SK-N-SH treated with all-trans-retinoic acid at 6 μM for 48 hours (cell line): ENCODE measurements around the gene NRN1L.
A peak's percentile ranks its signal among the peaks of the same experiment; 100 is the strongest.
"Not testable (repeated sequence)": the region's sequence is repeated elsewhere in the genome, so short reads cannot be mapped to it uniquely, and the experiment has no call there.

ENCODE experiments used
- ATAC-seq: fragments of 200-7000 bp; cut with Tn5 transposase; 3 replicates; pipeline ENCODE4 v1.9.1; 2020; ENCODE audit warnings: mild to moderate bottlenecking, moderate library complexity
- ARNTL ChIP-seq: fragments of 450-650 bp; formaldehyde crosslinking; IDR thresholded peaks from 2 replicates; pipeline ENCODE4 v1.5.0; 2020; ENCODE audit warnings: low read depth, mild to moderate bottlenecking, moderate library complexity, borderline replicate concordance
- BACH2 ChIP-seq: fragments of 250-450 bp; sonication (Bioruptor Pico); IDR thresholded peaks from 2 replicates; pipeline ENCODE4 v1.9.0; 2021; ENCODE audit warnings: mild to moderate bottlenecking, borderline replicate concordance
- CSDC2 ChIP-seq: fragments of 250-450 bp; sonication (Bioruptor Pico); IDR thresholded peaks from 2 replicates; pipeline ENCODE4 v1.5.0; 2020; ENCODE audit warnings: mild to moderate bottlenecking, moderate library complexity
- ESRRG ChIP-seq: fragments of 250-450 bp; sonication (Bioruptor Pico); IDR thresholded peaks from 2 replicates; pipeline ENCODE4 v1.6.1; 2021; ENCODE audit warnings: mild to moderate bottlenecking
- GLIS3 ChIP-seq: fragments of 250-450 bp; sonication (Bioruptor Pico); IDR thresholded peaks from 2 replicates; pipeline ENCODE4 v1.5.0; 2020; ENCODE audit warnings: mild to moderate bottlenecking, moderate library complexity
- ISL1 ChIP-seq: fragments of 250-450 bp; sonication (Bioruptor Pico); IDR thresholded peaks from 2 replicates; pipeline ENCODE4 v2.1.2; 2022; ENCODE audit warnings: mild to moderate bottlenecking, moderate library complexity
- OSR1 ChIP-seq: fragments of 250-450 bp; sonication (Bioruptor Pico); IDR thresholded peaks from 2 replicates; pipeline ENCODE4 v1.8.0; 2022; ENCODE audit warnings: moderate library complexity, mild to moderate bottlenecking, inconsistent platforms
- PPARA ChIP-seq: fragments of 250-450 bp; sonication (Bioruptor Pico); IDR thresholded peaks from 2 replicates; pipeline ENCODE4 v1.5.0; 2020; ENCODE audit warnings: mild to moderate bottlenecking, borderline replicate concordance
- RARB ChIP-seq: fragments of 250-450 bp; sonication (Bioruptor Pico); IDR thresholded peaks from 2 replicates; pipeline ENCODE4 v1.8.0; 2021; ENCODE audit warnings: mild to moderate bottlenecking, moderate library complexity
- SNAI2 ChIP-seq: fragments of 250-450 bp; sonication (Bioruptor Pico); IDR thresholded peaks from 2 replicates; pipeline ENCODE4 v1.5.0; 2020; ENCODE audit warnings: mild to moderate bottlenecking, moderate library complexity
- TCF4 ChIP-seq: fragments of 250-450 bp; sonication (Bioruptor Pico); IDR thresholded peaks from 2 replicates; pipeline ENCODE4 v1.8.0; 2021; ENCODE audit warnings: mild to moderate bottlenecking, moderate library complexity, borderline replicate concordance
- TOX ChIP-seq: fragments of 250-450 bp; sonication (Bioruptor Pico); IDR thresholded peaks from 2 replicates; pipeline ENCODE4 v1.8.0; 2021; ENCODE audit warnings: mild to moderate bottlenecking, moderate library complexity, borderline replicate concordance
- ZC3H10 ChIP-seq: fragments of 250-450 bp; sonication (Bioruptor Pico); IDR thresholded peaks from 2 replicates; pipeline ENCODE4 v1.5.1; 2021; ENCODE audit warnings: mild to moderate bottlenecking, moderate library complexity
- ZNF70 ChIP-seq: fragments of 450-650 bp; formaldehyde crosslinking; IDR thresholded peaks from 2 replicates; pipeline ENCODE4 v1.5.0; 2020; ENCODE audit warnings: mild to moderate bottlenecking, moderate library complexity
- TF ChIP-seq, protein P1 (sequence below): fragments of 250-450 bp; sonication (Bioruptor Pico); IDR thresholded peaks from 2 replicates; pipeline ENCODE4 v1.5.1; 2021; ENCODE audit warnings: mild to moderate bottlenecking, moderate library complexity
- TF ChIP-seq, protein P2 (sequence below): fragments of 250-450 bp; sonication (Bioruptor Pico); IDR thresholded peaks from 2 replicates; pipeline ENCODE4 v1.8.0; 2020; ENCODE audit warnings: mild to moderate bottlenecking, moderate library complexity, borderline replicate concordance
- TF ChIP-seq, protein P3 (sequence below): fragments of 250-450 bp; sonication (Bioruptor Pico); IDR thresholded peaks from 2 replicates; pipeline ENCODE4 v1.8.0; 2021; ENCODE audit warnings: low read depth, mild to moderate bottlenecking, moderate library complexity, borderline replicate concordance
- TF ChIP-seq, protein P4 (sequence below): fragments of 250-450 bp; sonication (Bioruptor Pico); IDR thresholded peaks from 2 replicates; pipeline ENCODE4 v1.5.0; 2020; ENCODE audit warnings: mild to moderate bottlenecking, moderate library complexity
- TF ChIP-seq, protein P5 (sequence below): fragments of 250-450 bp; sonication (Bioruptor Pico); IDR thresholded peaks from 2 replicates; pipeline ENCODE4 v1.5.1; 2020; ENCODE audit warnings: low read depth, mild to moderate bottlenecking, moderate library complexity

Gene NRN1L

DNA sequence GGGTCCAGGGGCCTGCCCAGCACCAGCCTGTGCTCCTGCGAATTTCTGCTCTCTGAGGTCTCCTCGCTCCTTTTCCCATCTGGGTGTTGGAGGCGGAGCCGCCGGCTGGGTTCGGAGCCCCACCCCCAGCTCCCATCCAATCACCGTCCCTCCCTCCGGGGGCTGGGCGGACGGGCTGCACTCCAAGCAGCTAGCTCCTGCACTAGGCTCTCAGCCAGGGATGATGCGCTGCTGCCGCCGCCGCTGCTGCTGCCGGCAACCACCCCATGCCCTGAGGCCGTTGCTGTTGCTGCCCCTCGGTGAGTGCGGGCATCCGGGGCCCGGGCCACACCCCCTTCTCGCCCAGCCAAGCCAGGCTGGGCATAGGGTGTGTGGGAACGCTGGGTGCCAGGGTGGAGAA lies at the start of gene NRN1L:
Gene NRN1L (plus strand): TSS at position 202 of the 400 bp plus-strand sequence. CDS start 19 bp downstream, at position 221.
- peak; percentile 93 for ATAC-seq
- TF ChIP-seq BACH2 (CRISPR knock-in tag) (no peak), ZNF70 (CRISPR knock-in tag) (no peak), OSR1 (CRISPR knock-in tag) (no peak), SNAI2 (CRISPR knock-in tag) (no peak), ARNTL (CRISPR knock-in tag) (no peak), ISL1 (CRISPR knock-in tag) (no peak), PPARA (no peak), TOX (CRISPR knock-in tag) (no peak)
- TF ChIP-seq, protein P1, sequence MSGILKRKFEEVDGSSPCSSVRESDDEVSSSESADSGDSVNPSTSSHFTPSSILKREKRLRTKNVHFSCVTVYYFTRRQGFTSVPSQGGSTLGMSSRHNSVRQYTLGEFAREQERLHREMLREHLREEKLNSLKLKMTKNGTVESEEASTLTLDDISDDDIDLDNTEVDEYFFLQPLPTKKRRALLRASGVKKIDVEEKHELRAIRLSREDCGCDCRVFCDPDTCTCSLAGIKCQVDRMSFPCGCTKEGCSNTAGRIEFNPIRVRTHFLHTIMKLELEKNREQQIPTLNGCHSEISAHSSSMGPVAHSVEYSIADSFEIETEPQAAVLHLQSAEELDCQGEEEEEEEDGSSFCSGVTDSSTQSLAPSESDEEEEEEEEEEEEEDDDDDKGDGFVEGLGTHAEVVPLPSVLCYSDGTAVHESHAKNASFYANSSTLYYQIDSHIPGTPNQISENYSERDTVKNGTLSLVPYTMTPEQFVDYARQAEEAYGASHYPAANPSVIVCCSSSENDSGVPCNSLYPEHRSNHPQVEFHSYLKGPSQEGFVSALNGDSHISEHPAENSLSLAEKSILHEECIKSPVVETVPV (CRISPR knock-in tag): no peak
- TF ChIP-seq, protein P2, sequence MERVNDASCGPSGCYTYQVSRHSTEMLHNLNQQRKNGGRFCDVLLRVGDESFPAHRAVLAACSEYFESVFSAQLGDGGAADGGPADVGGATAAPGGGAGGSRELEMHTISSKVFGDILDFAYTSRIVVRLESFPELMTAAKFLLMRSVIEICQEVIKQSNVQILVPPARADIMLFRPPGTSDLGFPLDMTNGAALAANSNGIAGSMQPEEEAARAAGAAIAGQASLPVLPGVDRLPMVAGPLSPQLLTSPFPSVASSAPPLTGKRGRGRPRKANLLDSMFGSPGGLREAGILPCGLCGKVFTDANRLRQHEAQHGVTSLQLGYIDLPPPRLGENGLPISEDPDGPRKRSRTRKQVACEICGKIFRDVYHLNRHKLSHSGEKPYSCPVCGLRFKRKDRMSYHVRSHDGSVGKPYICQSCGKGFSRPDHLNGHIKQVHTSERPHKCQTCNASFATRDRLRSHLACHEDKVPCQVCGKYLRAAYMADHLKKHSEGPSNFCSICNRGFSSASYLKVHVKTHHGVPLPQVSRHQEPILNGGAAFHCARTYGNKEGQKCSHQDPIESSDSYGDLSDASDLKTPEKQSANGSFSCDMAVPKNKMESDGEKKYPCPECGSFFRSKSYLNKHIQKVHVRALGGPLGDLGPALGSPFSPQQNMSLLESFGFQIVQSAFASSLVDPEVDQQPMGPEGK (CRISPR knock-in tag): no peak

DNA sequence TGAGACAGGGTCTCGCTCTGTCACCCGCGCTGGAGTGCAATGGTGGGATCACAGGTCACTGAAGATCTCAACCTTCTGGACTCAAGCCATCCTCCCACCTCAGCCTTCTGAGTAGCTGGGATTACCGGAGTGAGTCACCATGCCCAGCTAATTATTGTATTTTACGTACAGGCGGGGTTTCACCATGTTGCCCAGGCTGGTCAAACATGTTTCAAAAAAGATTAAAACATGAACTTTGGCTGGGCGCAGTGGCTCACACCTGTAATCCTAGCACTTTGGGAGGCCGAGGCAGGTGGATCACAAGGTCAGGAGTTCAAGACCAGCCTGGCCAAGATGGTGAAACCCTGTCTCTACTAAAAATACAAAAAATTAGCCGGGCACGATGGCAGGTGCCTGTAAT lies 47.5 kb upstream of the NRN1L start:
- ATAC-seq: not testable (repeated sequence)

DNA sequence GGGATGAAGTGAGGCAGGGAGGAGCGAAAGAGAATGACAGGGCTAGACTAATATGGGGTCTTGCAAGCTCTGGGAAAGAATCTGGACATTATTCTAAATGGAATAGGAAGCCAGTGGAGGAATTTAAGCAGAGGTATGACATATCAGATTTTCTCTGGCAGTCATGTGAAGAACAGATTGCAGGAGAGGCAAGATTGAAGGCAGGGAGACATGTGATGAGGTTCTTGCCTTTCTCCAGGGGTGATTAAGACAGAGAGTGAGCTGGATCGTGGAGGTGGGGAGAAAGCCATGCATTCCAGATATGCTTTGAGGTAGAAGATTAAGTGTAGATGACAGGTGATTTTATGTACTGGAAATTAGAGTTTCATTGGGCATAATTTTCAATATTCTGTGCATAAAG lies 46.9 kb upstream of the NRN1L start:
- ATAC-seq: no peak
- TF ChIP-seq, protein P3, sequence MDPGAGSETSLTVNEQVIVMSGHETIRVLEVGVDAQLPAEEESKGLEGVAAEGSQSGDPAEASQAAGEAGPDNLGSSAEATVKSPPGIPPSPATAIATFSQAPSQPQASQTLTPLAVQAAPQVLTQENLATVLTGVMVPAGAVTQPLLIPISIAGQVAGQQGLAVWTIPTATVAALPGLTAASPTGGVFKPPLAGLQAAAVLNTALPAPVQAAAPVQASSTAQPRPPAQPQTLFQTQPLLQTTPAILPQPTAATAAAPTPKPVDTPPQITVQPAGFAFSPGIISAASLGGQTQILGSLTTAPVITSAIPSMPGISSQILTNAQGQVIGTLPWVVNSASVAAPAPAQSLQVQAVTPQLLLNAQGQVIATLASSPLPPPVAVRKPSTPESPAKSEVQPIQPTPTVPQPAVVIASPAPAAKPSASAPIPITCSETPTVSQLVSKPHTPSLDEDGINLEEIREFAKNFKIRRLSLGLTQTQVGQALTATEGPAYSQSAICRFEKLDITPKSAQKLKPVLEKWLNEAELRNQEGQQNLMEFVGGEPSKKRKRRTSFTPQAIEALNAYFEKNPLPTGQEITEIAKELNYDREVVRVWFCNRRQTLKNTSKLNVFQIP: no peak
- TF ChIP-seq, protein P4, sequence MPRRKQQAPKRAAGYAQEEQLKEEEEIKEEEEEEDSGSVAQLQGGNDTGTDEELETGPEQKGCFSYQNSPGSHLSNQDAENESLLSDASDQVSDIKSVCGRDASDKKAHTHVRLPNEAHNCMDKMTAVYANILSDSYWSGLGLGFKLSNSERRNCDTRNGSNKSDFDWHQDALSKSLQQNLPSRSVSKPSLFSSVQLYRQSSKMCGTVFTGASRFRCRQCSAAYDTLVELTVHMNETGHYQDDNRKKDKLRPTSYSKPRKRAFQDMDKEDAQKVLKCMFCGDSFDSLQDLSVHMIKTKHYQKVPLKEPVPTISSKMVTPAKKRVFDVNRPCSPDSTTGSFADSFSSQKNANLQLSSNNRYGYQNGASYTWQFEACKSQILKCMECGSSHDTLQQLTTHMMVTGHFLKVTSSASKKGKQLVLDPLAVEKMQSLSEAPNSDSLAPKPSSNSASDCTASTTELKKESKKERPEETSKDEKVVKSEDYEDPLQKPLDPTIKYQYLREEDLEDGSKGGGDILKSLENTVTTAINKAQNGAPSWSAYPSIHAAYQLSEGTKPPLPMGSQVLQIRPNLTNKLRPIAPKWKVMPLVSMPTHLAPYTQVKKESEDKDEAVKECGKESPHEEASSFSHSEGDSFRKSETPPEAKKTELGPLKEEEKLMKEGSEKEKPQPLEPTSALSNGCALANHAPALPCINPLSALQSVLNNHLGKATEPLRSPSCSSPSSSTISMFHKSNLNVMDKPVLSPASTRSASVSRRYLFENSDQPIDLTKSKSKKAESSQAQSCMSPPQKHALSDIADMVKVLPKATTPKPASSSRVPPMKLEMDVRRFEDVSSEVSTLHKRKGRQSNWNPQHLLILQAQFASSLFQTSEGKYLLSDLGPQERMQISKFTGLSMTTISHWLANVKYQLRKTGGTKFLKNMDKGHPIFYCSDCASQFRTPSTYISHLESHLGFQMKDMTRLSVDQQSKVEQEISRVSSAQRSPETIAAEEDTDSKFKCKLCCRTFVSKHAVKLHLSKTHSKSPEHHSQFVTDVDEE (CRISPR knock-in tag): no peak
- TF ChIP-seq, protein P2 (CRISPR knock-in tag): no peak
- TF ChIP-seq CSDC2 (CRISPR knock-in tag): no peak
- no peak for TF ChIP-seq TCF4 (CRISPR knock-in tag)
- TF ChIP-seq GLIS3 (CRISPR knock-in tag): no peak
- no peak for TF ChIP-seq SNAI2 (CRISPR knock-in tag)
- TF ChIP-seq RARB (CRISPR knock-in tag): no peak
- TF ChIP-seq, protein P5, sequence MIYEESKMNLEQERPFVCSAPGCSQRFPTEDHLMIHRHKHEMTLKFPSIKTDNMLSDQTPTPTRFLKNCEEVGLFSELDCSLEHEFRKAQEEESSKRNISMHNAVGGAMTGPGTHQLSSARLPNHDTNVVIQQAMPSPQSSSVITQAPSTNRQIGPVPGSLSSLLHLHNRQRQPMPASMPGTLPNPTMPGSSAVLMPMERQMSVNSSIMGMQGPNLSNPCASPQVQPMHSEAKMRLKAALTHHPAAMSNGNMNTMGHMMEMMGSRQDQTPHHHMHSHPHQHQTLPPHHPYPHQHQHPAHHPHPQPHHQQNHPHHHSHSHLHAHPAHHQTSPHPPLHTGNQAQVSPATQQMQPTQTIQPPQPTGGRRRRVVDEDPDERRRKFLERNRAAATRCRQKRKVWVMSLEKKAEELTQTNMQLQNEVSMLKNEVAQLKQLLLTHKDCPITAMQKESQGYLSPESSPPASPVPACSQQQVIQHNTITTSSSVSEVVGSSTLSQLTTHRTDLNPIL (CRISPR knock-in tag): no peak
- no peak for TF ChIP-seq ZC3H10 (CRISPR knock-in tag)
- no peak for TF ChIP-seq TOX (CRISPR knock-in tag)
- no peak for TF ChIP-seq ESRRG (CRISPR knock-in tag)
